ENCODE results near the gene HNMT.
"Not testable (repeated sequence)": the region's sequence is repeated elsewhere in the genome, so short reads cannot be mapped to it uniquely, and the experiment has no call there.

HNMT gene

DNA sequence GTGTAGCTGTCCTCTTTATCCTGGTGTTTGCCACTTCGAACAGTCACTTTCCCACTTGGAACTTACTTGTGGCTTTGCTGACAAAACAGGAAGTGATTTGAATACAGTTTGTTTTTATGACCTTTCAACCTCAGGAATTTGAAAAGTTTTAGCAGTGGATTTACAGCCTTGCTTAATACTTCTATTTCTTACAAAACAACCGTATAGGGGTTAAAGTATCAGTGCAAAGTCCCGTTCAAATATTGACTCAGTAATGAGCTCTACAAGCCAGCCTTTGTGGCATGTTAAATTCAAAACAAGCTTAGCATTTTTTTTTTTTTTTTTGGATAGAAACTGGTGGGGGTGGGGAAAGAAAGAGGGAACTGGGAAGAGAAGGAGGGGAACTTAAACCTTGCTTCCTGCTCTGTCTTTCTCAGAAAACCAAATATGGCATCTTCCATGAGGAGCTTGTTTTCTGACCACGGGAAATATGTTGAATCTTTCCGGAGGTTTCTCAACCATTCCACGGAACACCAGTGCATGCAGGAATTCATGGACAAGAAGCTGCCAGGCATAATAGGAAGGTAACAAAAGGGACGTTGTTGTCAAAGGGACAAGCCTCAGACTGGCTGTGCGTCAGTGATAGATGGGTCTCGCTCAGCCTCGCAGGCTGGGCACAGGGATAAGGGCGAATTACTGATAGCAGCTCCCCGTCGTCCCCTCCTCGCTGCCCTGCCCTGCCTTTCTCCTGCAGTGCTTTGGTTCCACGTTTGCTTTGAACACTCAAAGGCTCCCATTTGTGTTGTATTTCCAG is at the start of gene HNMT:
Gene HNMT (plus strand): TSS at position 408 of the 793 bp plus-strand sequence. CDS start 19 bp downstream, at position 427.
- DNase-seq (ENCODE audit: low read depth) = no peak

DNA sequence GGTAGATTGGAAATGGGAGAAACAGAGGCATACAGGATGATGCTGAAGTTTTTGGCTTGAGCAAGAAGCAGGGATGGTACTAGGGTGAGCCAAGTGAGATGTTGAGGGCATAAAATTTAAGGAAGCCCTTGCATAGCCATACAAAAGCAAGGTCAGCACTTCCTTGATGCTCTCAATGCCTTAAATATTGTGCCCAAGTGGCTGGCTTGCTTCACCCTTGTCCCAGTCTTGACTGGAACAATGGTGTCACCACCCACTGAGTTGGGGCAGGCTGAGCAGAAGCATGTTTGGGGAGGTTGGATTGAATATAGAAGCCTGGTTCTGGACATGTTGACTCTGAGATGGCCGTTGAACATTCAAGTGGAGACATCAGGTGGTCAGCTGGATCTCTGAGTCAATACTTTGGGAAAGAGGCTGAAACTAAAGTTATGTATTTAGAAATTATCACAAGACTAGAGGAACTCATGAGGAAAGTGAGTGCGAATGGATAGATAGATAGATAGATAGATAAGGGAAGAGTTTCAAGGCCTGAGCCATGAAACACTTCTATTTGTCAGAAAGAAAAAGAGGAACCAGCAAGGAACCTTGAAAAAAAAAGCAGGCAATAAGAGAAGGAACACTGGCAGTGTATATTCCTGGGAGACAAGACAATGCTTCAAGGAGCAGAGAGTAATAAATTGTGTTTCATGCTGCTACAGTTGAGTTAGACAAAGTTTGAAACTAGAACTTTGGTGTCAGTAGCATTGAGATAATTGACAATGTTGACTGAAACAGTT is 43.0 kb upstream of the HNMT start:
- no peak for DNase-seq (ENCODE audit: low read depth)

DNA sequence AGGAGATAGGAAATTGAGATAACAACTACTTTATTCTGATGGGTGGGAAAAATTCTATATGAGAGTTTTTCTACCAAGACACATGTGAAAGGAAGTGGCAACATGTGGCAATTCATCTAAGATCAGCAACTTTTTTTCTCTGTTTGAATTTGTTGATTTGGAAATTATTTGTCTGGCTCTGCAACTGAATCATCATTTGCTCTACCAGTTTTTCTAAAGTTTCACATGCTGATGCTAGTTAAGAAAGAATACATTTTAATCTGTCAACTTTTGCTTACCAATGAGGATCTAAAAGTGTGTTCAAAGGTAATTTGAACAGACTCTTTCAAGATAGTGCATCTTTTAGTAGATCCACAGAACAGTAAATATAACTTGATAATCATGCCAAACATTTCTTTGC is 42.1 kb upstream of the HNMT start:
- DNase-seq (ENCODE audit: low read depth) = not testable (repeated sequence)

DNA sequence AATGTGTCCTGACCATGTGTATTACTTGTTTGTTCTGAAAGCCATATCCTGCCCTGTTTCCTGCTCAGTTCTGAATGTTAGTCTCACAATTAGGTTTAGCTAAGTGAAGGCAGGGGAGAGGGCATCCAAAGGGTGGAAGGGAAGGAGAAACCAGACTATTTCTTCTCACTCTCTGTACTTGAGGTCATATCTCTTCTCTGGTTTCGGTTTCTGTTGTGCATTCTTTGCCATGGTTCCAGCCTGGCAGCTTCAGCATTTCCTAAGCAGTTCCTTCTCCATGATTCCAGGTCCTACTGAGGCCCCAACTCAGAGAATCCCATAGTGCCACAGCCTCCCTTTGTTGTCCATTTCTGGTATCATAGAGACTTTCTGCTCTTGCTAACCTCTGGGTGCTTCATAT is 40.3 kb upstream of the HNMT start:
- DNase-seq (ENCODE audit: low read depth) = no peak

DNA sequence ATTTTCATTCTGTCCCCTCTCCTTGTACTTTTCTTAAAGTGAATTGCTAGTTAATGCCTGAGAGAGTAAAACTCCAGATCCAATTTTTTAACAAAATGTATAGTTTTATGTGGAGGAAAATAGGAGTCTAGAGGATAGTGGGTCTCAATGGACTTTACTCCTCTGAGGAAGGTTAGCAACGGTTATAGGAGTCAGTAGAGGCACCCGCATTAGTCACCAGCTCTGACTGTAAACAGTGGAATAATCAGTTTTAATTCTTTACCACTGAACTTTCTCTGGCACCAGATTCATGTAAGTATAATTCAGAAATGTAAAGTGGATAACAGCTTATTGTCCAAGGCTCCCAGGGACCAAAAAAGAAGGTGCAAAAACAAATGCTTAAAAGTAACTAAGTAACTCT is 38.7 kb upstream of the HNMT start:
- DNase-seq (ENCODE audit: low read depth) = no peak

DNA sequence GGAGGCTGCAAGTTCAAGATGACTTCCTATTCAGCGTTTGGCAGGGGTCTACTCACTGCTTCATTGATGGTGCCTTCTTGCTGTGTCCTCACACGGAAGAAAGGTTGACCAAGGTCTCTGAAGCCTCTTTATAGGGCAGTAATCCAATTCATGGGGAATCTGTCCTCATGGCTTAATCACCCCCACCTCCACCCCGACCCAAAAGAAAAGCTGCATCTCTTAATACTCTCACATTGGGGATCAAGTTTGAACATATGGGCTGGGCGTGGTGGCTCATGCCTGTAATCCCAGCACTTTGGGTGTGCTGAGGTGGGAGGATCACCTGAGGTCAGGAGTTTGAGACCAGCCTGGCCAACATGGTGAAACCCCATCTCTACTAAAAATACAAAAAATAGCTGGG is 36.4 kb upstream of the HNMT start:
- no peak for DNase-seq (ENCODE audit: low read depth)

DNA sequence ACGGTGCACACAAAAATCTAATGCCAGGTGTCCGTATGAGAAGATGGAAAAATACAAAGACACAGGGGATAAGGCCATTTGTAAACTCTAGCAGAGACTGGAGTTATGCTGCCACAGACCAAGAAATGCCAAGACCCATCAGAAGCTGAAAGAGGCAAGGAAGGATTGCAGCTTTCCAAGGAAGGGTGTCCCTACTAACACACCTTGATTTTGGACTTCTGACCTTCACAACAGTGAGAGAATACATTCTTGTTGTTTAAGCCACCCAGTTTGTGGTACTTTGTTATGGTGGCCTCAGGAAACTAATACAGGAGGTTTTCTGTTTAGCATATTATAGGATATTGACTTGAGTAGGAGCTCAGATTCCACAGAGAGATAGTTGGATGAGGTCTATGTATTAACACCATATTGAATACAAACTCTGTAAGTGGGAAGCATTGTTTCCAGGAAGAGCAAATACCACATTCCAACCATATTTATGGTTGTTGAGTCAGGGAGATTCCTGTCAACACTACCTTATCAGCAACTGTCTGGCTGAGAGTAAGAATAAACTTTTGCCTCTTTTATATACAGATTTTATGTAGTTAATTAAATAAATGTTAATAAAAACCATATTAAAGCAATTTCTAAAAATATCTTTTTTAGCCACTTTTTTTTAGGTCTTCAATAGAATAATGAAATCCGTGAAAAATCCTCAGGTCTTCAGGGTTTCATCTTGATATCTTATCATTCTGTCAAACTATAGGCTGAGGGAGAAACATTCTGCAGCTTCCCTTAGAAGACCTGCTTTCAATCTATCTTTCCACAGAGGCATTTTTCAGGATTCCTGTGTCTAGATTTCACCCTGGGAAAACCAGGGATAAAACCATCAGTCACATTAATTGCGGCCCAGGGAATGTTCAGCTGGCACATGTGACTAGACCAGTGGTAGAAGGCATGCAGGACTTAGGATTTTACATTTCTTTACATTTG is 35.4 kb upstream of the HNMT start:
- DNase-seq (ENCODE audit: low read depth) = no peak

DNA sequence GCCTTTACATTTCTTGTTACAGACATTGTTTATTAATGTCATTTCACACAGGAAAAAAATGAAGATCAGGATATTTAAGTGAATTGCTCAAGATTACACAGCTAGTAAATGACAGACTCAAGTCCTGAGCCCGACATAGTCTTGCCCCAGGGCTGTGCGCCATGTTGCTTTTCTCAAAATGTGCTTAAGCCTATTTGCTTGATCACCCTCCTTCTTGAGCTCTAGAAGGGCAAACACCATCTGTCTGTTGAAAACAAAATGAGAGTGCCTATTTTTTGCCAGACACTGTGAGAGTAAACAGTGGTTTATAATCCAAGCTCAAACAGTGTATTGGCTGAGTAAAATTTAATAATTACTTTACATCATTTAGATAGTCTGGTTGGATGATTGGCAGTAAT is 34.8 kb upstream of the HNMT start:
- DNase-seq (ENCODE audit: low read depth) = no peak

DNA sequence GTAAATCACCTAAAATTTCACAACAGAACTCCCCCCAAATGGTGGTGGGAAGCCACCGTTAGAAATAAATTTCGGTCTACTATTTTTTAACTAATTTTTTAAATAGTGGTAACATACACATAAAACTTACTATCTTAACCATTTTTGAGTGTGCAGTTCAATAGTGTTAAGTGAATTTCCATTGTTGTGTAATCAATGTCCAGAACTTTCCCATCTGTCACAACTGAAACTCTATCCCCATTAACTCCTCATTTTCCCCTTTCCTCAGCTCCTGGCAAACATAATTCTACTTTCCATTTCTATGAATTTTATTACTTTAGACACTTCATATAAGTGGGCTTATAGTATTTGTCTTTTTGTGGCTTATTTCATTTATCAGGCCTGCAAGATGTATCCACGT is 34.1 kb upstream of the HNMT start:
- DNase-seq (ENCODE audit: low read depth) = no peak

DNA sequence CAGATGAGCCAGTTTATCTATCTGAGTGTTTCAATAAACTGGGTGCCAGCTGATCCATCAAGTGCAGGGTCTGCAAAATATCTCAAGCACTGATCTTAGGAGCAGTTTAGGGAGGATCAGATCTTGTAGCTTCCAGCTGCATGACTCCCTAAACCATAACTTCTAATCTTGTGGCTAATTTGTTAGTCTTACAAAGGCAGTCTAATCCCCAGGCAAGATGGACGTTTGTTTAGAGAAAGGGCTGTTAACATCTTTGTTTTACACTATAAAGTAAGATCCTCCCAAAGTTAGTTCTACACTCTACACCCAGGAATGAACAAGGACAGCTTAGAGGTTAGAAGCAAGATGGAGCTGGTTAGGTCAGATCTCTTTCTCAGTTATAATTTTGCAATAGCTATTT is 28.7 kb upstream of the HNMT start:
- DNase-seq (ENCODE audit: low read depth) = no peak

DNA sequence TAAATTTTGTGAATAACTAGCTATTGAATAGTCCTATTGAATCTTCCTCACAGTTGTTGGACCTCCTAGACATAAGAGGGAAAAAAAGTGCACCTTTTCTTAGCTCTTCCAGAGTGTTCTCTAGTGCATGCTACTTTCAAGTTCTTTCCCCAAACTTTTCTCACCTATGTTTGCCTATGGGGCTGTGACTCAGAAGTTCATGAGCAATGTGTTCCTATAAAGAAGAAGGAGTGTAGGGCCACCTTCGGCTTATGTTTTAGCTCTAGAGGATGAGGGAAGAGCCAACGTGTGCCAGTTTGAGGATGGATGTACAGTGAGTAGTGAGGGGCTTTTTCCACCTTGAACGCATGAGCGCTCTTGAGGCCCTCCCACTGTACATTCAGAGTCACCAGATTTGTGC is 27.0 kb upstream of the HNMT start:
- no peak for DNase-seq (ENCODE audit: low read depth)

DNA sequence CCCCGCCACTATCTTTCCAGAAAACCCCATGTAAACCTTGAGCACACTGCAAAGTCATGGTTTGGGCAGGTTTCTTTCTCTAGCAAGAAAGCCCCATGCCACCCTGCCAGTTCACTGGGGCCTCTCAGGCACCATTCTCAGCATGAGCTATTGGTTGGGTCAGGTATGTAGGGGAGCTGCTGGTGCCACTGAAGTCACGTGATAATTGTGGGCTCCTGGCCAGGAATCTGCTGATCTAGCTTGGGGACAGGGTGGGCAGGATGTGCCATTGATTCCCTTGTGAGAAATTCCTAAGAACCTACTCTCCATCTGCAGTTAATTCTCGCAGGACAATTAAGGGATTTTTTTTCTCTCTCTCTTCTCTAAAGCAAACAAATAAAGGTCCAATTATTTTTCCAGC is 26.5 kb upstream of the HNMT start:
- no peak for DNase-seq (ENCODE audit: low read depth)

DNA sequence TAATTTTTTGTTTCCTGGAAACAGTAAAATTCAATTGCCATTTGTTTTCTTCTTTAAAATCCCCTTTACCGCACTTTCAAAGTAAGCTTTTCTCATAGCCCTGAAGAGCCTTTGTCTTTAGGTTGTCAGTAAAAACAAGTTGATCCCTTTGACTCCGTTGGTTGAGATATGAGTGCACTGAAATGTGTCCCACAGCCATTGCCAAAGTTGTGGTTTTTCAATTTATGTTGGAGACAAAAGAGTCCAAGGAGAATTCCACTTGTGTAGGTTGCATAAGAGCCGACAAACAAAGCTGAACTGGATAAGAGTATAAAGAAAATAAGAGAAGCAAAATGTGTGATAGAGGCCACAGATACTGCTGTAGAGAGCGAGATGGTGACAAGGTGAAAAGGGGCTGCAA is 26.1 kb upstream of the HNMT start:
- no peak for DNase-seq (ENCODE audit: low read depth)

DNA sequence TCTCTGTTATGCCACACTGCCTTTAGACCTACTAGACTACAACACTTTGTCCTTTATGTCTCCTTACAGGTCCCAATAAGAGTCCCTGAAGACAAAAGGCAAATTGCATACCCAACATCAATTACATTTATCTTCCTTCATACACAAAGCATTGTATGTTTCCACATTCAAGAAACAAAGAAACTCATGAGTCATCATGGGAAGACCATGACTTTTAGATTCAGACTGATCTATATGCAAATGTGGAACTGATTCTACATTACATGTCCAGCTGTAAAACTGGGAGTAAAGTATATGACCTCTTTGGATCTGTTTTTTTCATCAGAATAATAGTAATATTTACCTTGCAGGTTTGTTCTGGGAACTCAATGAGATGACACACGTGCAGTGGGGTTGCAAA is 25.2 kb upstream of the HNMT start:
- no peak for DNase-seq (ENCODE audit: low read depth)

DNA sequence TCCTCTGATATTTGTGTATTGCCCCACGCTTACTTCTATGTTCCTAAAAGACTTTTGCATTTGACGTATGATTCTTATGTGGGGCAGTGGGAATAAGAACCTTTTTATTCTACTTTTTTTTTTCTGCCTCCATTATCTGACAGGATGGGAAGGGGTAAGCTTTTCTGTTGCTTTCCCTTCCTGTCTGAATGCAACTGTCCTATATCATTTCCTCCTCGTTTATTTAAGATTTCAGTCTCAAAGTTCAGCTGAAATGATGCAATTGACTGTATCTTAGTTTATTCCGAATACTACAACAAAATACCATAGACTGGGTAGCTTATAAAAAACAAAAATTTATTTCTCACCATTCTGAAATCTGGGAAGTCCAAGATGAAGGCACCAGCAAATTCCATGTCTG is 24.1 kb upstream of the HNMT start:
- no peak for DNase-seq (ENCODE audit: low read depth)

DNA sequence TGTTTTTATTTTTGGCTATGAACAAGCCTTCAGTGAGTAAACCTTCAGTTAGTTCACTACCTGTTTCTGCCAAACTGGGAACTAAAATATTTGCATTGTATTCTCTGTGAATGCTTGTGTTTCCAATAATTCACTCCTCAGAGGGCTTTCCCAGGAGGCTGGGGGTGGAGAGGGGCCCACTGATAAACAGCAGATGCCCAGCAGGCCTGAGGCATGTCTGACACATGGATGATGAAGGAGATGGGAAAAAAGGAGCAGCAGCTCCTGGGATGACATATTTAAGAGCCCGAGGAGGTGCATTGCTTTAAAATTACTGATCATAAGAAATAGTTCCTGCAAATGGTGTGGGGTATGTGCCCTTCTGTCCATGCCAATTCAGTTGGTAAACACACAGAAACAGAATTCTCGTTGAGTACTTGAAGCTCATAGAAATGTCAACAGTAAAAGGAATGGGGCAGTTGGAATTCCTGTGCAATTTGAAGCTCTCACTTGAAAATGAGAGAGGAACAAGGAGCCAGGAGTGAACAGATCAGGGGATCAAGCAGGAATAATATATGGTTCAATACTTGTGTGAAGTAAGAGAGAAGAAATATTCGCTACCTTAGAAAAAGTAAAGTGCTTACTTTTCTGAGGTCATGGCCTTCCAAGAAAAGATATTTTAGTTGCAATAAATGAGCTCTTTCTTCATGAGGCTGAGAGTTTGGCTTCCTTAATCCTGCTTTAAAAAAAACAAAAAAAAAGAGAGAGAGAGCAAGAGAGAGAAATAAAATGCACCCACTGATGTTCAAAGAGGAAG is 22.0 kb upstream of the HNMT start:
- no peak for DNase-seq (ENCODE audit: low read depth)

DNA sequence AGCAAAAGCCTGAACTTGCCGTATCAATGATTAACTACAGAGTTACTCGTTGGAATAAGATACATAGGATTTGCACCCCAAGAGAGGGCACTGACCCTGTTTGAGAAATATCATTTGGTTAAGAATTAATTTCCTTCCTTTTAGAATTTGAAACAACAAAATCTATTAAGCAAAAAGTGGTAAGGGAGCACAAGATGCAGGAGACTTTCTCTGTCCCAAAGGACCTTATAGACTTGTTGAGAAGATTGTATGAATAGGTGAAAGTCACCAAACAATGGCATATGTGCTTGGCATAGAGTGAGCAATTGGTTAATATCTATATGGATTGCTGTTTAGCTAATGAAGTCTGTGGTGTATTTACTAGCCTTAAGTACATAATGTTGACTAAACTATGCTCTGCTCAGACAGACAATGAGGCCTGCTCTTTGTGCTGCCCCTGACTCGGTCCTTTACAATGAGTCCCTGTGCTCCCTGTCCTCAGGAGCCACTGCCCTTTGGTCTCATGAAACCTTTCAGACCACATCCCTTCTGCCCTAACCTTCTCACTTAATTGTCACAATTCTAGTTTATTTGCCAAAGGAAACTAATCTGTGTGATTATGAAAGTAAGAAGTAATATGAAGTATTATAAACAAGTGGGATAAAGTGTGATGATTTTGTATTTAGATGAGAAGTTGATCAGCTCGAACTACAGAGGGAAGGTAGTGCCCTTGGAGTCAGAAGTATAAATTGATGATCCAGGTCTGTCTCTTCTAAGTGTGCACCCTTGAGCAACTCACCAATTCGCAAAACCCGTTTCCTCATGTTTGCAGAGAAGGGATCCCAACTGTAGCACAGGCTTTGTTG is 21.2 kb upstream of the HNMT start:
- DNase-seq (ENCODE audit: low read depth) = no peak

DNA sequence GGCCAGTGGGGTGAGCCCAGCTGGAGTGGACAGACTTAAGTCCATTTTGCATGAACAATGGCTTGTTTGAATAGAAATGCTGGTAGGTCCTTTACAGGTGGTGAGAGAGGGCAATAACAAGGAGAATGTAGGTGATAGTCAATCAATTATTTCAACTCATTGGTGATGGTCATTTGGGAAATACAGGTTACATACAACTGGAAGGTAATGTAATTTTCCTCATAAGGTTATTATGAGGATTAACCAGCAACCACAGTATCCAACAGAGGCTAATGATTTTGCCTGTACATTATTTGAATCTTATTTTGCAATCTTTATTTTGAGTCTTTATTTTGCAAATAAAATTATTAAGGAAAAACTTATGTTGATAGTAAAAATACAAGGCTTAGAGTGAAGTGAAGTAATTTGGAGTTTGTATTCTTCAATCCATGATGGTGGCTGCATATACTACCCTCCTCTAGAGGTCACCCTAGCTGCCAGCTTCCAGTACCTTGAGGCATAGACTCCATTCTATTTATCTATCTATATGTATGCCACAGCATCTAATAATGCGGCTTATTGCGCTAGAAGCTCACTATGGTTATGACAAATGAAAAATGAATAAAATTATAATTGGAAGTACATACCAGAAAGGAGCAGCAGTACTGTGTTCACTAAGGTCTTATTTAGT is 20.5 kb upstream of the HNMT start:
- no peak for DNase-seq (ENCODE audit: low read depth)

DNA sequence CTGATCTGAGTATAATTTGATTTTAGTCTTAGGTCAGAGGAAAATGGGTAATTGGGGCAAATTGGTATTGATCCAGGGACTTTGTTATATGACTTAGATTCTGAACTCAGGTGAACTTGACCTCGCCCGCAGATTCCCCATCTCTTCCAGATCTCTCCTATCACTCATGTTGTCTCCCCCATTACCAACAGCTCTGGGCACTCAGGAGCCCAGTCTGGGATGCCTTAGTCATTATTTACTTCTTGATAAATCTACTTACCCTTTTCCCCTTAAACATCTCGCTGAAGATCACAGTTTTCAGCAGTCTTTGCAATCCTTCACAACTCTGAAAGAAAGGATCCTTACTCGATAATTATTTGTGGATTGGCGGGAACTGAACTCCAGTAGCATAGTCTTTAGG is 19.6 kb upstream of the HNMT start:
- no peak for DNase-seq (ENCODE audit: low read depth)

DNA sequence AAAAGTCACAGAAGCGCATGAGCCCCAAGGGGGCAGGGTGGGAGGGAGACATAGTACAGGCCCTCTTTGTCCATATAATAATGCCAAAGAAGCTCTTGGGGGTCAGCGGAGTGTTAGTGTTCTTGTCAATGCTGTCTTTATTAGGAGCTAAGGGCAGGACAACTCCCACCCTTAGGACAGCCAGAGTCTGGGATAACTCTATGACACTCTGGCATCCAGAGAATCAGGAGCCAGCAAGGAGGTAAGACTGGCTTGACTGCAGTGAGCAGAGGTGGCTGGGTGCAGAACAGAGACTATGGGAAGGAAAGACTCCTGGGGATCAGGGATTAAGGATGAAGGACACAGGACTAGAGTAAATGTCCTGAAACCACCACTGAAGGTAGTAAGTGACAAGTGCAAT is 19.0 kb upstream of the HNMT start:
- no peak for DNase-seq (ENCODE audit: low read depth)
